A549 (cell line): Measurements from ENCODE around the gene MAPT. TPM values are rescaled to one million over a fixed set of nuclear protein-coding genes. Genes with fewer than 3 reads are reported as not detected.

Source experiments
- ATAC-seq, 2 experiments: fragments of 200-7000 bp in 1 of 2; fragments of >200 bp in 1 of 2; cut with Nextera tagmentation in 1 of 2; cut with Tn5 transposase in 1 of 2; 3 replicates each; pipeline versions ENCODE4 v1.8.0 to v1.9.1; 2018 to 2020; ENCODE audit warnings: mild to moderate bottlenecking in 1 of 2, moderate library complexity in 1 of 2
- CTCF ChIA-PET: fragments of 300-600 bp; sonication (Branson Sonifier 250); formaldehyde crosslinking; extraction: SDS; loops from one replicate; lab custom pipeline; 2021; ENCODE audit warnings: antibody characterized with exemption, inconsistent platforms; lab: Yijun Ruan, JAX
- POLR2A ChIA-PET: fragments of 350-600 bp; formaldehyde crosslinking; extraction: SDS; loops from one replicate; lab custom pipeline; 2021; ENCODE audit warnings: antibody characterized with exemption, inconsistent platforms; lab: Yijun Ruan, JAX
- DNase-seq, 2 experiments: peaks; one replicate each; pipeline versions ENCODE4 v3.0.0 to v3.0.0-alpha.2; 2011 to 2016; ENCODE audit warnings: low read depth in 1 of 2, low spot score in 1 of 2
- FAIRE-seq: peaks from 2 replicates; lab custom pipeline; 2011; peaks lifted over from hg19 to GRCh38; lab: Jason Lieb, UNC
- H3K27ac ChIP-seq, 2 experiments: fragments of >200 bp; sonication (Bioruptor Twin); formaldehyde crosslinking; 3 replicates each; pipeline ENCODE4 v1.5.1; 2016 to 2017
- H3K4me1 ChIP-seq: fragments of >200 bp; sonication (Bioruptor Twin); formaldehyde crosslinking; 3 replicates; pipeline ENCODE4 v1.6.1; 2016
- H3K4me2 ChIP-seq: fragments of >200 bp; sonication (Bioruptor Twin); formaldehyde crosslinking; 3 replicates; pipeline ENCODE4 v1.6.1; 2016
- H3K4me3 ChIP-seq: fragments of >200 bp; sonication (Bioruptor Twin); formaldehyde crosslinking; 3 replicates; pipeline ENCODE4 v1.5.1; 2016
- H3K9me3 ChIP-seq: fragments of >200 bp; sonication (Bioruptor Twin); formaldehyde crosslinking; 3 replicates; pipeline ENCODE4 v1.6.1; 2016
- EHF ChIP-seq: fragments of 250-450 bp; sonication (Bioruptor Pico); IDR thresholded peaks from 2 replicates; pipeline ENCODE4 v1.5.0; 2020; ENCODE audit warnings: mild to moderate bottlenecking
- FOSL2 ChIP-seq, 2 experiments: fragments of 450-650 bp in 1 of 2; fragments of >200 bp in 1 of 2; sonication (Bioruptor Twin) in 1 of 2; formaldehyde crosslinking; IDR thresholded peaks; 2 replicates each; pipeline versions ENCODE4 v1.5.0 to v1.6.1; 2016 to 2020; ENCODE audit warnings: mild to moderate bottlenecking in 1 of 2, moderate library complexity in 1 of 2
- HOXB13 ChIP-seq: fragments of 250-450 bp; sonication (Bioruptor Pico); IDR thresholded peaks from 2 replicates; pipeline ENCODE4 v1.5.0; 2020; ENCODE audit warnings: low read depth, mild to moderate bottlenecking, moderate library complexity
- HOXB5 ChIP-seq: fragments of 250-450 bp; sonication (Bioruptor Pico); IDR thresholded peaks from 2 replicates; pipeline ENCODE4 v1.5.0; 2020; ENCODE audit warnings: mild to moderate bottlenecking, moderate library complexity
- JUN ChIP-seq, 2 experiments: fragments of >200 bp; sonication (Bioruptor Twin); formaldehyde crosslinking; IDR thresholded peaks; 2 replicates in 1 of 2; 3 replicates in 1 of 2; pipeline ENCODE4 v1.6.1; 2016 to 2017
- MAZ ChIP-seq: fragments of 150-350 bp; IDR thresholded peaks from 2 replicates; pipeline ENCODE4 v1.6.1; 2014; ENCODE audit warnings: antibody characterized with exemption, low read depth, low read length, borderline replicate concordance
- MYC ChIP-seq: IDR thresholded peaks from 2 replicates; pipeline ENCODE4 v1.6.1; 2012; ENCODE audit warnings: mild to moderate bottlenecking, inconsistent platforms, low read length, improper control_type of control experiment, borderline replicate concordance
- NPAS2 ChIP-seq: fragments of 250-450 bp; sonication (Bioruptor Pico); IDR thresholded peaks from 2 replicates; pipeline ENCODE4 v1.8.0; 2022; ENCODE audit warnings: mild to moderate bottlenecking, moderate library complexity, borderline replicate concordance
- POLR2AphosphoS2 ChIP-seq: conservative IDR thresholded peaks from 2 replicates; pipeline ENCODE4 v1.6.1; 2012; ENCODE audit warnings: low read length, improper control_type of control experiment, inconsistent platforms
- RARB ChIP-seq: fragments of 250-450 bp; sonication (Bioruptor Pico); IDR thresholded peaks from 2 replicates; pipeline ENCODE4 v1.8.0; 2021; ENCODE audit warnings: mild to moderate bottlenecking, moderate library complexity
- RCOR1 ChIP-seq: fragments of 150-350 bp; IDR thresholded peaks from 2 replicates; pipeline ENCODE4 v1.6.1; 2014; ENCODE audit warnings: antibody characterized with exemption, low read length, low read depth
- RFX5 ChIP-seq: fragments of 450-650 bp; IDR thresholded peaks from 2 replicates; pipeline ENCODE4 v1.7.1; 2014; ENCODE audit warnings: antibody characterized with exemption, mild to moderate bottlenecking, moderate library complexity
- ZNF302 ChIP-seq: fragments of 250-450 bp; sonication (Bioruptor Pico); IDR thresholded peaks from 2 replicates; pipeline ENCODE4 v1.9.0; 2021; ENCODE audit warnings: inconsistent platforms, mild to moderate bottlenecking, moderate library complexity
- WGBS: methylation state at CpG from one replicate; pipeline ENCODE4 v1.1.6; 2017; ENCODE audit errors: missing lambda C conversion rate; 5-methylcytosine and 5-hydroxymethylcytosine counted together
- polyA plus RNA-seq, 4 experiments: library from polyadenylated mRNA; depleted of rRNA in 3 of 4; stranded (reverse); fragments of >200 nt; fragmentation: RNase III in 1 of 4; extraction: RNeasy Plus Mini Kit Qiagen cat#74134 plus additional on column Dnase treatment in 1 of 4; gene quantifications; 2 replicates in 3 of 4; 3 replicates in 1 of 4; pipeline ENCODE4 v1.2.3, GENCODE V29; 2011 to 2017
- TF ChIP-seq, protein P1 (sequence below): fragments of 150-350 bp; IDR thresholded peaks from 2 replicates; pipeline ENCODE4 v1.6.1; 2014; ENCODE audit warnings: low read depth, mild to moderate bottlenecking, low read length
- TF ChIP-seq, protein P2 (sequence below): fragments of 450-650 bp; IDR thresholded peaks from 2 replicates; pipeline ENCODE4 v1.6.1; 2014; ENCODE audit warnings: antibody characterized with exemption
- TF ChIP-seq, protein P3 (sequence below): IDR thresholded peaks from 2 replicates; pipeline ENCODE4 v1.6.1; 2012
- TF ChIP-seq, protein P4 (sequence below): IDR thresholded peaks from 2 replicates; pipeline ENCODE4 v1.6.1; 2012
- TF ChIP-seq, protein P5 (sequence below): fragments of 250-450 bp; sonication (Bioruptor Pico); IDR thresholded peaks from 2 replicates; pipeline ENCODE4 v1.5.0; 2021; ENCODE audit warnings: mild to moderate bottlenecking, moderate library complexity, borderline replicate concordance
- TF ChIP-seq, protein P6 (sequence below): fragments of 200-600 bp; sonication (generic); IDR thresholded peaks from 2 replicates; pipeline ENCODE4 v1.6.1; 2016; ENCODE audit warnings: antibody characterized with exemption, mild to moderate bottlenecking, moderate library complexity

The MAPT gene
- polyA plus RNA-seq, 2 of the 4 experiments (the other 2 are of a cell fraction): 1.2 to 1.6 TPM

DNA sequence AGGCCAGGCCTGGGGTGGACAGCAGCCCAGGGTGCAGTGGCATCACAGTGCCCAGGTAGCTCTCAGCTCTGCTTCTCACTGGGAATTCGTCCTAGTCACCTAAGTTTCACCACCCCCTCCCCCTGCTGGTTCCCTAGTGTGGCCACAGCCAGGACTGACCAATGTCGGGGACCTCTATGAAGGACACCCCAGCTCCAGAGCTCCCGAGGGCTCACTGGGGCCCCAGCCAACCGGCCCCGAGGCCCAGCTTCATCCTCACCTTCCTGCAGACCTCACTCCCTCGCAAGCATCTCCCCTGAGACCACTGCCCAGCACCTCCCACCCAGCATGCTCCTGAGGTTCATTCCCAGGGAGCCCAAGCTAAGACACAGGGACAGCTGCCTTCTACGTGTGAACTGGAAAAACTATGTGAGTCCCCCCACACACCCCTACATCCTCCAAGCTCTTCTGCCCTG is 44.8 kb upstream of the MAPT start:
- no peak overlapping the region for H3K4me3 ChIP-seq
- no peak for DNase-seq
- no peak for FAIRE-seq
- 0 out of 3 replicates have a peak, but pooled peaks cover 2% of the 10 kb centered on the region for H3K4me1 ChIP-seq
- ATAC-seq: no peak
- POLR2A ChIA-PET: no interaction called here
- H3K9me3 ChIP-seq: no peaks in the 10 kb centered on the region
- no peak overlapping the region for H3K4me2 ChIP-seq
- WGBS: 70% methylated on average over 7 of the region's 7 CpGs
- H3K27ac ChIP-seq: no peak overlapping the region
- CTCF ChIA-PET: interaction anchor here (0.6 to 14.4 kb wide), 12 partner anchors 15 to 210 kb away, joined by 3 to 225 read pairs (median 6); partner anchors contain the start of gene MAPT
- TF ChIP-seq FOSL2 (IDR thresholded peaks at IDR 0.05) (no peak), FOSL2 (CRISPR knock-in tag; IDR thresholded peaks at IDR 0.05) (no peak), HOXB13 (CRISPR knock-in tag) (no peak), NPAS2 (CRISPR knock-in tag) (no peak), ZNF302 (CRISPR knock-in tag) (no peak), RCOR1 (no peak), RARB (CRISPR knock-in tag) (no peak), JUN (IDR thresholded peaks at IDR 0.05) (no peak), EHF (CRISPR knock-in tag) (no peak), HOXB5 (CRISPR knock-in tag) (no peak), RFX5 (no peak), POLR2AphosphoS2 (no peak), MAZ (no peak), MYC (no peak)
- TF ChIP-seq, protein P1, sequence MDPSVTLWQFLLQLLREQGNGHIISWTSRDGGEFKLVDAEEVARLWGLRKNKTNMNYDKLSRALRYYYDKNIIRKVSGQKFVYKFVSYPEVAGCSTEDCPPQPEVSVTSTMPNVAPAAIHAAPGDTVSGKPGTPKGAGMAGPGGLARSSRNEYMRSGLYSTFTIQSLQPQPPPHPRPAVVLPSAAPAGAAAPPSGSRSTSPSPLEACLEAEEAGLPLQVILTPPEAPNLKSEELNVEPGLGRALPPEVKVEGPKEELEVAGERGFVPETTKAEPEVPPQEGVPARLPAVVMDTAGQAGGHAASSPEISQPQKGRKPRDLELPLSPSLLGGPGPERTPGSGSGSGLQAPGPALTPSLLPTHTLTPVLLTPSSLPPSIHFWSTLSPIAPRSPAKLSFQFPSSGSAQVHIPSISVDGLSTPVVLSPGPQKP: no peak
- TF ChIP-seq, protein P2, sequence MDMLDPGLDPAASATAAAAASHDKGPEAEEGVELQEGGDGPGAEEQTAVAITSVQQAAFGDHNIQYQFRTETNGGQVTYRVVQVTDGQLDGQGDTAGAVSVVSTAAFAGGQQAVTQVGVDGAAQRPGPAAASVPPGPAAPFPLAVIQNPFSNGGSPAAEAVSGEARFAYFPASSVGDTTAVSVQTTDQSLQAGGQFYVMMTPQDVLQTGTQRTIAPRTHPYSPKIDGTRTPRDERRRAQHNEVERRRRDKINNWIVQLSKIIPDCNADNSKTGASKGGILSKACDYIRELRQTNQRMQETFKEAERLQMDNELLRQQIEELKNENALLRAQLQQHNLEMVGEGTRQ: no peak
- TF ChIP-seq, protein P3, sequence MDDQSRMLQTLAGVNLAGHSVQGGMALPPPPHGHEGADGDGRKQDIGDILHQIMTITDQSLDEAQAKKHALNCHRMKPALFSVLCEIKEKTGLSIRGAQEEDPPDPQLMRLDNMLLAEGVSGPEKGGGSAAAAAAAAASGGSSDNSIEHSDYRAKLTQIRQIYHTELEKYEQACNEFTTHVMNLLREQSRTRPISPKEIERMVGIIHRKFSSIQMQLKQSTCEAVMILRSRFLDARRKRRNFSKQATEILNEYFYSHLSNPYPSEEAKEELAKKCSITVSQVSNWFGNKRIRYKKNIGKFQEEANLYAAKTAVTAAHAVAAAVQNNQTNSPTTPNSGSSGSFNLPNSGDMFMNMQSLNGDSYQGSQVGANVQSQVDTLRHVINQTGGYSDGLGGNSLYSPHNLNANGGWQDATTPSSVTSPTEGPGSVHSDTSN: no peak
- TF ChIP-seq, protein P4, sequence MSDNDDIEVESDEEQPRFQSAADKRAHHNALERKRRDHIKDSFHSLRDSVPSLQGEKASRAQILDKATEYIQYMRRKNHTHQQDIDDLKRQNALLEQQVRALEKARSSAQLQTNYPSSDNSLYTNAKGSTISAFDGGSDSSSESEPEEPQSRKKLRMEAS: no peak
- TF ChIP-seq, protein P5, sequence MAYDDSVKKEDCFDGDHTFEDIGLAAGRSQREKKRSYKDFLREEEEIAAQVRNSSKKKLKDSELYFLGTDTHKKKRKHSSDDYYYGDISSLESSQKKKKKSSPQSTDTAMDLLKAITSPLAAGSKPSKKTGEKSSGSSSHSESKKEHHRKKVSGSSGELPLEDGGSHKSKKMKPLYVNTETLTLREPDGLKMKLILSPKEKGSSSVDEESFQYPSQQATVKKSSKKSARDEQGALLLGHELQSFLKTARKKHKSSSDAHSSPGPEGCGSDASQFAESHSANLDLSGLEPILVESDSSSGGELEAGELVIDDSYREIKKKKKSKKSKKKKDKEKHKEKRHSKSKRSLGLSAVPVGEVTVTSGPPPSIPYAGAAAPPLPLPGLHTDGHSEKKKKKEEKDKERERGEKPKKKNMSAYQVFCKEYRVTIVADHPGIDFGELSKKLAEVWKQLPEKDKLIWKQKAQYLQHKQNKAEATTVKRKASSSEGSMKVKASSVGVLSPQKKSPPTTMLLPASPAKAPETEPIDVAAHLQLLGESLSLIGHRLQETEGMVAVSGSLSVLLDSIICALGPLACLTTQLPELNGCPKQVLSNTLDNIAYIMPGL (CRISPR knock-in tag): no peak
- TF ChIP-seq, protein P6, sequence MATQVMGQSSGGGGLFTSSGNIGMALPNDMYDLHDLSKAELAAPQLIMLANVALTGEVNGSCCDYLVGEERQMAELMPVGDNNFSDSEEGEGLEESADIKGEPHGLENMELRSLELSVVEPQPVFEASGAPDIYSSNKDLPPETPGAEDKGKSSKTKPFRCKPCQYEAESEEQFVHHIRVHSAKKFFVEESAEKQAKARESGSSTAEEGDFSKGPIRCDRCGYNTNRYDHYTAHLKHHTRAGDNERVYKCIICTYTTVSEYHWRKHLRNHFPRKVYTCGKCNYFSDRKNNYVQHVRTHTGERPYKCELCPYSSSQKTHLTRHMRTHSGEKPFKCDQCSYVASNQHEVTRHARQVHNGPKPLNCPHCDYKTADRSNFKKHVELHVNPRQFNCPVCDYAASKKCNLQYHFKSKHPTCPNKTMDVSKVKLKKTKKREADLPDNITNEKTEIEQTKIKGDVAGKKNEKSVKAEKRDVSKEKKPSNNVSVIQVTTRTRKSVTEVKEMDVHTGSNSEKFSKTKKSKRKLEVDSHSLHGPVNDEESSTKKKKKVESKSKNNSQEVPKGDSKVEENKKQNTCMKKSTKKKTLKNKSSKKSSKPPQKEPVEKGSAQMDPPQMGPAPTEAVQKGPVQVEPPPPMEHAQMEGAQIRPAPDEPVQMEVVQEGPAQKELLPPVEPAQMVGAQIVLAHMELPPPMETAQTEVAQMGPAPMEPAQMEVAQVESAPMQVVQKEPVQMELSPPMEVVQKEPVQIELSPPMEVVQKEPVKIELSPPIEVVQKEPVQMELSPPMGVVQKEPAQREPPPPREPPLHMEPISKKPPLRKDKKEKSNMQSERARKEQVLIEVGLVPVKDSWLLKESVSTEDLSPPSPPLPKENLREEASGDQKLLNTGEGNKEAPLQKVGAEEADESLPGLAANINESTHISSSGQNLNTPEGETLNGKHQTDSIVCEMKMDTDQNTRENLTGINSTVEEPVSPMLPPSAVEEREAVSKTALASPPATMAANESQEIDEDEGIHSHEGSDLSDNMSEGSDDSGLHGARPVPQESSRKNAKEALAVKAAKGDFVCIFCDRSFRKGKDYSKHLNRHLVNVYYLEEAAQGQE: no peak
- TF ChIP-seq, all 56 proteins: peak for 0
